ENCODE data around the gene CAMKK2.
"Not testable (repeated sequence)": the region's sequence is repeated elsewhere in the genome, so short reads cannot be mapped to it uniquely, and the experiment has no call there.

The CAMKK2 gene

DNA sequence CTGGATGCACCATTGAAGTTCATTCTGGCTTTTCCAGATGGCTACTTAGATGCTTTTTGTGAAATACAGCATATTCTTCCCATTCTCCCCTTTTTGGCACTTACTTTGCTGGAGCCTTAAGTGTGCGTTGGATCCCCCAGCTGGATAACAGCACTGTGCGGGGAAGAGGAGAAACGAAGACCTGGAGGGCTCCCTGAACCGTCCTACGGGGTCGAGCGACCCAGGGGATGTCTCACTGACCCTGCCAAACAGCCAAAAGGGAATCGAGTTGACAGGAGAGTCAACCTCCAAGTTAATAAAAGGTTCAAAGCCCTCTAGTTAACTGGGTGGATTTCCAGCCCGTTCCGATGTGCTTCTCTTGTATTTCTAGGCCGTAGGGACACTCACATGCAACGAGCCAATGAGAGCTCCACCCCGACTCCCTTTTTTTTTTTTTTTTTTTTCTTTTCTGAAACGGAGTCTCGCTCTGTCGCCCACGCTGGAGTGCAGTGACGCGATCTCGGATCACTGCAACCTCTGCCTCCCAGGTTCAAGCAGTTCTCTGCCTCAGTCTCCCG is 1.0 kb upstream of the CAMKK2 start:
- DNase-seq: no peak

DNA sequence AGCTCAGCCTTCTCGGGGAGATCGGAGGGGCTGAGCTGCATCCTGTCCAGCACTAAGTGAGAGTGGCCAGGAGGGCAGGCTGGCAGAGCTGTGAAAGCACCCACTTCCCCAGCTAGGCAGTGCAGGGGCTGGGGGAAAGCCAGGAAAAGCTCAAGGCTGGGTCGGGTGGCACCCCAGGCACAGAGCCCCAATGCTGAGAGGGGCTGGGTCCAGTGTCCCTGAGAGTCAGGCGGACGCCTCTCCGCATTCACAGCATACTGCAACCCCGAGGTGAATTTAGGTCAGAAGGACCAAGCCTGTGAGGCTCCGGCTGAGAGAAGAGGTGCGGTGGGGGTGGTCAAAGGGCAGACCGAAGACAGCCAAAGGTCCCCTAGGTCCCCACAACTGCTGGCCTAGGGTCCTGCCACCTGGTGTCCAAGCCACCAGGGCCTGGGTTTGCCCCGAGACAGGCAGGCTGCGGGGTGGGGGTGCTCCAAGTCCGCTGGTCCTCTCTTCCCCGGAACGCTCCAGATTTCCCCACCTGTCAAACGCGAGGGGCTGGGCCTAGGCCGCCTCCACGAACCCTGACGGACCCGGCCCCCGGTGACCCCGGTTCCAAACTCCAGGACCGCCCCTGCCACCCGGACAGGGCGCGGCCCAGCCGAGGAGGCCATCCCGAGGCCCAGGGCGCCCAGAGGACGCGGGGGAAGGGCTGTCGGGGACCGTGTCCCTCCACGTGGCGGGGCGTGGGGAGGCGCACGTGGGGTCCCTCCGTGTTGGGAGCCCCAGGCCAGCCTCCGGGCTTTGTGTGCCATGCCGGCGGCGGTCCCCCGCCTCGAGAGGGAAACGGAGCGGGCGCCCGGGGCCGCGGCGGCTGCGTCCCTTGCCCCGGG is 527 bp downstream of the CAMKK2 start:
- no peak for DNase-seq

DNA sequence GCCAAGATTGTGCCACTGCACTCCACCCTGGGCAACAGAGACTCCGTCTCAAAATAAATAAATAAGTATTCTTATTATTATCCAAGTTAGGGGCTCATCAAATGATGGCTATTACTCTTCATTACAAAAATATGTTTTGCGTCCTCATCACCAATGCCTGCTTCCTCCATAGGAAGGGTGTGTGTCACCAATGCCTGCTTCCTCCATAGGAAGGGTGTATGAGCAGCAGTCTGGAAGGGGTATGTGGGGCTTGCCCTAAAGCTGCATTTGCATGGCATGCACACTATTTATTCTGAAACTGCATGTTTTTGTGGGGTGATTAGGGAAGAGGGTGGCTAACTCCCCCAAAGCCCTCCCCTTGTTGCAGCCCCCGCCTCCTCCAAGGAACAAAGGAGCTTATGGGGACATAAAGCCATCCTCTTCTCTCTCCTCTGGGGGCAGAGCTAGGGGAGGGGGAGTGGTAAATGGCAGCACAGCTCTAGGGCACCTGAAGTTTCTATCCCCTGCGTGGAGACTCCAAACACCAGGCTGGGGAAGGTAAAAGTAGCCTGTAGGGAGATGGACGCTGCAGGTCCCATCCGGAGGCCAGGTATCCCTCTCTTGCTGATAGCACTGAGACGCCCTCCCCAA is 1.3 kb downstream of the CAMKK2 start:
- no peak for DNase-seq

DNA sequence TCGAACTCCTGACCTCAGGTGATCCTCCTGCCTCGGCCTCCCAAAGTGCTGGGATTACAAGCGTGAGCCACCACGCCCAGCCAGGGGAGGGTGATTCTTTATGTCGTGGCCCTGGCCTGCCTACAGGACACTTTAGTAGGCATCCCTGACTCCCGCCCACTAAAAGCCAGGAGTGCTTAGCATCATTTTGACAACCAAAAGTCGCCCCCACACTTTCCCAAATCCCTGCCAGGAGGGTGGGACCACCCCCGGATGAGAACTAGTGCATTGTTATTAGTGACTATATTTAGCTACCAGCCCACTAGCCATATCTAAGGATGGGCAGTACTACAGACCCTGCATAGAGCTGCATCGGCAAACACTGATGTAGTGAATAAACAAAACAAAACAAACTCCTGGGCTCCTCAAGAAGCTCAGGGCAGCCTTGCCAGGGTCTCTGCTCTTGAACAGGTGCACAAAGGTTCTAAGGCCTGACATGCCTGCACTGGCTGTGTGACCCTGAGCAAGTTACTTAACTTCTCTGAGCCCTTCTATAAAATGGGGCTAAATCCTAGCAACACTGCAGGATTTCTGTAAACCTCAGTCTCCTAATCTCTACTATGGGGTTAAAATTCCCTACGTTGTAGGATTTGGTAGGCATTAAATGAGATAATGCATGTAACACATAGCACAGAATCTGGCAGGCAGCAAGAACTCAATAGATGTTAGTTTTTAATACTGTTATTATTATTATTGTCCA is 2.2 kb downstream of the CAMKK2 start:
- DNase-seq: no peak

DNA sequence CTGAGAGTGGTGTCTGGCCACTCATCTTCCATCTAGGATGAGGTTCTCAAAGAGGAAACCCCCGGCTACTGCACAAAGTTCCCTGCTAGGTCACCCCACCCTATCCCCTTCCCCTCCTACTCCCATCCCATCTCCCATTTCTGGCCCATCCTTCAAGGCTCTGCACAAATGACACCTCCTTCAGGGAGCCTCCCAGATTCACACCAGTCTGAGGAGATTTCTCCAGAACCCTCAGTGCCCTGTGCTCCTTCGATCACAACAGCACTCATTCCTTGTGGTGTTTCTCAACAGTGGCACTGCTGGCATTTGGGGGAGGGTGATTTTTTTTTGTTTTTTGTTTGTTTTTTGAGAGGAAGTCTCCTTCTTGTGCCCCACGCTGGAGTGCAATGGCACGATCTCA is 2.9 kb downstream of the CAMKK2 start:
- DNase-seq: no peak

DNA sequence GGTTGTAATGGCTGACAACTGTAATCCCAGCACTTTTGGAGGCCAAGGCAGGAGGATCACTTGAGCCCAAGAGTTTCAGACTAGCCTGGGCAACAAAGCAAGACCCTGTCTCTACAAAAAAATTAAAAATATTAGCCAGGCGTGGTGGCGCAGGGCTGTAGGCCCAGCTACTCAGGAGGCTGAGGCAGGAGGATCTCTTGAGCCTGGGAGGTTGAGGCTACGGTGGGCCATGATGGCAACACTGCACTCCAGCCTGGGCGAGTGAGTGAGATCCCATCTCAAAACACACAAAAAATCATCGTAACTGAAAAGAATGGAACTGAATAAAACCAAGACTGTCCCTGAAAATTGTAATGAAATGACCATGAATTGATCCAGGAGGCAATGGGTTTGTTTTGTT is 6.1 kb downstream of the CAMKK2 start:
- DNase-seq: no peak

DNA sequence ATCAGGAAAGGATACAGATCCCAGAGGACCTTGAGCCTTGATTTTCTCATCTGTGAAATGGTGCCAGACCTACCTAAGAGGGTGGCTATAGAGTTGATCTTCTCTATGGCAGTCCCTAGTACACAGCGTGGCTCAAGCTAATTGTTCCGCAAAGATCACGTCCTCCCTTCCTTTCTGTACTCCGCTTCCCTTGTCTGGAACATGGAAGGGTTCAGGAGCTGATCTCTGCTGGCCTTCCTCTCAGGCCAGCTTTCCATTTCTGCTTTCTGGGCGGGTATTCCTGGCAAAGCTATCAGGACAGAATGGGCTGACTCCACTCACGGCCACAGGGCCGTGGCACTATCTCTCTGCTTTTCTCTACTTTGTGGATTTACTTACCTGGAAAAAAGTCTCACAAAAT is 6.5 kb downstream of the CAMKK2 start:
- no peak for DNase-seq

DNA sequence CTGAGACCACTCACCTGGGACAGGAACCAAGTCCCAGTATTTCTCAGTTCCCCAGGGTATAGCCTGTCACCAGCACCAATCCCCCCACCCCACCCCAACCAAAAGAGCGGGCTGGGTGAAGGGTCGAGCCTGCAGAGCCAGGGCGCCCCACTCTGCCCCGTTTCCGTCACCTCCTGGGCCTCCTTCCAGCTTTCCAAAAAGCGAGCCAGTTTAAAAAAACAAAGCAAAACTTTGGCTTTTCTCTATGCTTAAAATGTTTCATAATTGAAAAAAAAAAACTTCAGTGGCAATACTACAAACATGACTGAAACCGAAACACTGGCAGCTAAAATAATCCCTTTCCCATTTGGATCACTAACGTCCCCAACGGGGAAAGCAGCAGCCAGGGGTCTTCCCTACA is 7.5 kb downstream of the CAMKK2 start:
- DNase-seq: no peak

DNA sequence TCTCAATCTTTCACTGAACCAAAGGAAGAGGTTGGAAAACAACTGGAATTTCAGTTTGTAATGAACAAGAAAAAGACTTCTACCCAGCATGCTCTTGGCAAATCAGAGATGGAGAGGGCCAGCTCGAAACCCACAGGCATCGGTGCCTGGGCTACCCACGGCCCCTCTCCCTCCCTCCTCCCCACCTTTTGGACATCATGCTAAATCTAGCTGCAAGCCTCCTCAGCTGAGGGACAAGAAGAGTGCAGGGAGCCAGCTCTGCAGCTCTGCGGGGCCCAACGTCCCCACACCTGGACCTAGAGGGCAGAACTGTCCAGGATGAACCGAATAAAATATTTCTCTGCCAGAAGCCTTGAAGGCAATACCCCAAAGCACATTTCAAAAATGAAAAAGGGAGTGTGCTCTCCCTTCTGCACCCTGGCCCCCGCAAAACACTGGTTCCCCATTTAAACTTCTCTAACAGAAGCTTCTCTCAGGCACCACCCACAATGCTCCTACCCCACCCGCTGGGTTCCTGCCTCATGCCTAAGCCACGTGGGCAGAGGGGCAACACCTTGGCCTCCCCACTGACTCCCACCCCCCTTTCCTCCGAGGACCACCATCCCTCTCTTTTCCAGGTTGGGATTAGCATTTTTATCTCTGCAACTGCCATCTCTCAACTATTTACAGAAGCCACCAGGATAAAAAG is 8.2 kb downstream of the CAMKK2 start:
- no peak for DNase-seq

DNA sequence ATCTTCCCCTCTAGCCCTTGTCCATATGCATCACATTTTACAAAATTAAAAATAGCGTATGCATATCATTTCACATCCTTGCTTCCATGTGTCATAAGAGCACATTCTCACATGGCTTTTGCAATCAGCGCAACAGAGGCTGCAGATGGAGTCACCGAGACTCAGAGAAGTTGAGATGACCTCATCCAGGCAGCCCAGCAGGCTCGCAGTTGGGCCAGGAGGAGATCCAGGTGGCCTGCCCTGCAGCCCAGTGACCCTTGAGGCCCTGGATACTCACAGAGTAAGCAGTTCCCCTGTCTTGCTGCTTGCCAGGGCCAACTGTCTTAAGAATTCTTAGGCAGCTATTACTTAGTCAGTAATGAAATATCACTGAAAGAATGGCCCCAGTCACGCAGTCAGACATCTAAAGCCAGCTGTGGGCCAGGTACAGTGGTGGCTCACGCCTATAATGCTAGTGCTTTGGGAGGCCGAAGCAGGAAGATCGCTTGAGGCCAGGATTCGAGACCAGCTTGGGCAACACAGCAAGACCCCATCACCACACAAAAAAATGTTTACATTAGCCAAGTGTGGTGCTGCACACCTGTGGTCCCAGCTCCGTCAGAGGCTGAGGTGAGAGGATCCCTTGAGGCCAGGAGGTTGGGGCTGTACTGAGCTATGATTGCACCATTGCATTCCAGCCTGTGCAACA is 9.1 kb downstream of the CAMKK2 start:
- DNase-seq: no peak

DNA sequence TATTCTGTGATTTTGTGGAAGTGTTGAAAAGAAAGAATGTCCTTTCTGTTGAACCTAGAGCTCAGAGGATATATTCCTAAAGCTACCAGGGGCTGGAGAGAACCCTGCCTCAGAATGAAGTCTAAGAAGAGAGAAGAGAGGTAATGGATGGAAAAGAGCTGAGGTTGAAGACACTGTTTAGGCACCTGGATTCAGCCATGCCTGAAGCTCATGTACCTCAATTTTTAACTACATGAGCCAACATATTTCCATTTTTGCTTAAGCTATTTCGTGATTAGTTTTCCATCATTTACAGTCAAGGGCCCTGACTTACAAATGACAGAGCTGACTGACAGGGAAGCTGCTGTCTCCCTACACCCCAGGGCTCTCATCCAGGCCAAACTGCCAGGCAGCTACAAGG is 10.7 kb downstream of the CAMKK2 start:
- no peak for DNase-seq

DNA sequence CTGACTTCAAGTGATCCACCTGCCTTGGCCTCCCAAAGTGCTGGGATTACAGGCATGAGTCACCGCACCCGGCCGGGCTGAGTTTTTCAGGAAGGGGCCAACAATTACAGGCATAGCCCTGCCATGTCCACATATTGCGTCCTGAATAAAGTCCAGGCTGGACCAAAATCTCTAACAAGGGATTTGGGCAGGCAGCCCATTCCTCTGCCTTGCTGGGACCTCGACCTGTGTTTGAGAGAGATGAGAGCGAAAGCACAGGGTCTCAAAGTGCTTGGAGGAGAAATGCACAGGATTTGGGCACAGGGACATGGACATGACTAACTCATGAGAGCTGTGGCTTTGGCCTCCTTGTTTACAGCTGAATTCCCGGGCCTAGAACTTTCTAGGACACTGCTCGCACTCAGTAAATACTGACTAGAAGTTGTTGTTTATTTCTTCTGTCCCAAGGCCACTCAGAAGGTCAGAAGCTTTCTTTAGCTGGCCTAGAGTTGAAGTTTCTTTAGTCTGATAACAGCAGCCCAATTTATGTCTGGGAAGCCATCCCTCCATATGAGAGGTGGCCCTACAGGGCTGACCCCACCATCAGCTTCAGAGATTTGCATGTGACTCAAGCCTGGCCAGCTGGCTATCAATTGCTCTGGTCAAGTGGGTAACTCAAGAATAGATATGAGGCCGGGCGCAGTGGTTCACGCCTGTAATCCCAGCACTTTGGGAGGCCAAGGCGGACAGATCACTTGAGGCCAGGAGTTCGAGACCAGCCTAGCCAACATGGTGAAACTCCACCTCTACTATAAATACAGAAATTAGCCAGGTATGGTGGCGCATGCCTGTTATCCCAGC is 11.7 kb downstream of the CAMKK2 start:
- DNase-seq: no peak

DNA sequence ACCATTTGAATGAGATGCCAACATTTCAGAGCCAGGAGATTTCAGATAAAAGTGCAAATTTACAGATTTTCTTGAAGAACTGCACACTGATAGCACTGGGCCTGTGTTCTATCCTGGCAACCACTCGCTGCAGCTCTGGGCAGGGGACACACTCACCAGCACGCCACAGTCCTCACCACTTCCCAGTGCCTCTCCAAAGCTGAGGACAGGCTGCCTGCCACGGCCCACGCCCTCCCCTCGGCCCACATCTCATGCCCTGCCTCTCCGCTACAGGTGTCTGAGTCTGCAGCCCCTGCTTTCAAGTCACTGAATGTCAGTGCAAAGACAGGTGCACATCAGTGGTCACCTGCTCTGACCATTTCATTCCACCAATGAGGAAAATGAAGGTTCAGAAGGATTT is 12.7 kb downstream of the CAMKK2 start:
- DNase-seq: no peak

DNA sequence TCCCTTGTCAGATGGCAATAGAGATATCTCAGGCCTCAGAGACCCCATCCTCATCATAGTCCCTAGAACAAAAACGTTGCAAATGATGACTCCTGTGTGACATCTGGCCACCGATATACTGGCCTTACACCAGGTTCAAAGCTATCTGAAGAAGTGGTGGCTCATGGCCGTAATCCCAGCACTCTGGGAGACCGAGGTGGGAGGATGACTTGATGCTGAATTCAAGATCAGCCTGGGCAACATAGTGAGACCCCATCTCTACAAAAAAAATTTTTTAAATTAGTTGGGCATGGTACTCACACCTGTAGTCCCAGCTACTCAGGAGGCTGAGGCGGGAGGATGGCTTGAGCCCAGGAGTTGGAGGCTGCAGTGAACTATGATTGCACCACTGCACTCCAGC is 13.1 kb downstream of the CAMKK2 start:
- no peak for DNase-seq

DNA sequence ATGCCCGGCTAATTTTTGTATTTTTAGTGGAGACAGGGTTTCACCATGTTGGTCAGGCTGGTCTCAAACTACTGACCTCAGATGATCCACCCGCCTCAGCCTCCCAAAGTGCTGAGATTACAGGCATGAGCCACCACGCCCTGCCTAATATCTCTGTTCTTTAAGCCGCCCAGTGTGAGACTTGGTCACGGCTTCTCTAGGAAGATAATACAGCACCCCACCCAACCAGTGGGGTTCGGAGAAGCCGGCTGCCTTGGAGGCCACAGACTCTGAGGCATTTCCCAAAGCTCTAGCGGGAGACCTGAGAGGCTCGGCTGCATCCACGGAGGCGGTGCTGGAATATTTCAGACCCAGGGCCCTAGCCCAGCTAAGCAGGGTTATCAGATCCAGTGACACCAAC is 13.6 kb downstream of the CAMKK2 start:
- DNase-seq: not testable (repeated sequence)

DNA sequence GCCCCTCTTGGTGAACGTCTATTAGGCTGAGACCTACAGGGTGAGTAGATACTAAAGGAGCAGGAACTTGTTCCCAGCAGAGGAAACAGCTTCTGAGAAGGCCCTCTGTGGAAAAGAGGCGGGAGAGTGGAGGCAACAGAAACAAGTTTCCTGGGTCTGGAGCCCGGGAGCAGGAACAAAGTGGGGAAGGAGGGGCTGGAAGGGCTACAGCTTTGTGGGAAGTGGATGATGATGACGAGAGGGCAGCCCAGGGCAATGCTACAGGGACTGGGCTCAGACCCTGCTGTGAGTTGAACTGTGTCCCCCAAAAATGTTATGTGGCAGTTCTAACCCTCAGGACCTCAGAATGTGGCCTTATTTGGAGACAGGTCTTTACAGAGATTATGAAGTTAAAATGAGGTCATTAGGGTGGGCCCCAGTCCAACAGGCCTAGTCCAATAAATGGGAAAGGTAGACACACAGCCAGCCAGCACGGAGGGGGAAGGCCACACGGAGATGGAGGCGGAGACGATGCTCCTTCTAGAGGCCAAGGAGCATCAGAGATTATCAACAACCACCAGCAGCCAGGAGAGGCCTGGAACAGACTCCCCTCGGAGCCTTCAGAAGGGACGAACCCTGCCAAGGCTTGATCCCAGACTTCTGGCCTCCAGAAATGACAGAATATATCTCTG is 14.3 kb downstream of the CAMKK2 start:
- no peak for DNase-seq

DNA sequence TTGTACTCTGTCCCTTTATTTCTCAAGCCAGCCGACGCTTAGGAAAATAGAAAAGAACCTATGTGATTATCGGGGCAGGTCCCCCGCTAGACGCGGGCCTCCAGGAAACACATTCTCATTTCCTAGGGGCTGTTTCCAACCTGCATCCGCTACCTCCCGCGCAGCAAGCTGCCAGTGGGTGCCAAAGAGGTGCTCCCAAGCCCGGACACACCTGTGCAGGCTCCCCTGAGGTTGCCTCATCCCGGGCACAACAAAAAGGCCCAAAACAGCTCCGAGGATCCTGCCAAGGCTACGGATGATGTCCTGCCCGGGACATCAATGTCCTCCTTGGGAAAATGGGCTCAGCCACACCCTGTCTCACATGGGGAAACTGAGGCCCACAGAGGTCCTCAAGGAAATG is 15.4 kb downstream of the CAMKK2 start:
- not testable (repeated sequence) for DNase-seq

DNA sequence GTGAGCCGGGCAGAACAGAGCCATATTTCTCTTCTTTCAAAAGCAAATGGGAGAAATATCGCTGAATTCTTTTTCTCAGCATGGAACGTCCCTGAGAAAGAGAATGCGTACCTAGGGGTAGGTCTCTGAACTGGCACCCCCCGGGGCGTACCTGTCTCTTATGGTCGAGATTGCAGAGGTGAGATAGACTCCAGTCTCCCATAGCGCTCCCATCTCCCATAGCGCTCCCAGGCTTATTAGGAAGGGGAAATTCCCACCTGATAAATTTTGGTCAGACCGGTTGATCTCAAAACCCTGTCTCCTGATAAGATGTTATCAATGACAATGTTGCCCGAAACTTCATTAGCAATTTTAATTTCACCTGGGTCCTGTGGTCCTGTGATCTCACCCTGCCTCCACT is 16.0 kb downstream of the CAMKK2 start:
- not testable (repeated sequence) for DNase-seq

DNA sequence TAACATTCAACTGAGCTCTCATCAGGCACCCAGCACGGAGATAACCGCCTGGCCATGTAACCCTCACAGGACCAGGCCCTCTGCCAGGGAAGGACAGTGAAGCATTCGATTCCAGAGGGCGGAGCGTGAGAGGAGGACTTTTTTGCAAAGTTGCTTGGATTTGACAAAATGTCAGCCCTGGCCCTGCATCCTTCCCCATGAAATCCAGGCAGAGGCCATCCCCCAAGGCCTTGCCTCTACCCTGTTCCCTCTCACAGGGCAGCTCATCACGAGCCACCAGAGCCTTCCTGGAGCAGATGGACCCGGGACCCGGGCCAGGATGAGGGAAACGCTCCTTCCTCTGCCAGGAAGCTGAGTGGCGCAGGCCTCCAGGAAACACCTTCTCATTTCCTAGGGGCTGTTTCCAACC is 17.0 kb downstream of the CAMKK2 start:
- no peak for DNase-seq

DNA sequence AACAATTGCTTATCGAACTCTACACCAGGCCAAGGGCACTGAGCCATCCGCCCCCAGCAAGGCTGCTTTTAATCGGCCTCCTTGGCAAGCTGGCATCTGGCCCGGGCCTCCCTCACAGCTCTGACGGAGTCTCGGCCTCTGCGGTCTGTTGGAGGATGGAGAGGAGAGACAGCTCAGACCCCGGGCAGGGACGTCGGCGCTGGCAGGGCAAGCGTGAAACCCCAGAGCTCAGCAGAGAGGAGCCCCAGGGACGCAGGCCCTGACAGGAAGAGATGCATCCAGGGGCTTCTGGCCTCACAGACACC is 17.5 kb downstream of the CAMKK2 start:
- DNase-seq: no peak

Data from NCI-H2107 (cell line).